ENCODE results near the gene PRR12. TPM values are rescaled to one million over a fixed set of nuclear protein-coding genes. Genes with fewer than 3 reads are reported as not detected.

Gene PRR12
- total RNA-seq, 2 donors from 2014 or later = 12.4 to 24.5 TPM

DNA sequence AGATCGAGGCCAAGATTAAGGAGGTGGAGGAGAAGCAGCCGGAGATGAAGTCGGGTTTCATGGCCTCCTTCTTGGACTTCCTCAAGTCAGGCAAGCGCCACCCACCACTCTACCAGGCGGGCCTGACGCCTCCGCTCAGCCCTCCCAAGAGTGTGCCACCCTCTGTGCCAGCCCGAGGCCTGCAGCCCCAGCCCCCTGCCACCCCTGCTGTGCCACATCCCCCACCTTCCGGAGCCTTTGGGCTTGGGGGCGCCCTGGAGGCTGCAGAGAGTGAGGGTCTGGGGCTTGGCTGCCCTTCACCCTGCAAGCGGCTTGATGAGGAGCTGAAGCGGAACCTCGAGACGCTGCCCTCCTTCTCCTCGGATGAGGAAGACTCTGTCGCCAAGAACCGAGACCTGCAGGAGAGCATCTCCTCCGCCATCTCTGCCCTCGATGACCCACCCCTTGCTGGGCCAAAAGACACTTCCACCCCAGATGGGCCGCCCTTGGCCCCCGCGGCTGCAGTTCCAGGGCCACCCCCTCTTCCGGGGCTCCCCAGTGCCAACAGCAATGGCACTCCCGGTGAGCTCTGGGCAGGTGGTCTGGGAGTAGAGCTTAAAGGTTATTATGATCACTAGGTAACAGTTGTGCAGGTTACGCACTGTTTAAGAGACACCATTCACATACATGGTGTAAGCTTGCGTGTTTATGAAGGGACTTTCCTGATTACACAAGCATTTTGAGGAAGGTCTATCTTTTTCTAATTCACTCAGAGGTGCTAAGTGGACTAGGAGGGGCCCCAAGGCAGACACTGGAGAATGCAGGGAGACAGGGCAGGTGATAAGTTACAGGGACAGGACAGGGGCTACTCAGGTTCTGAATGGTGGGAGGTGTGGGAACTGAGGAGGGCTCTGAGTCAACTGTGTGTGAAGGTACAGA is 8.7 kb downstream of the PRR12 start:
- Histone ChIP-seq H3K4me3 (no peak overlapping the region), H3K36me3 (peaks cover 71% of the 10 kb centered on the region), H3K27ac (no peak overlapping the region), H3K9me3 (no peaks in the 10 kb centered on the region), H3K27me3 (replicated peaks; ENCODE audit: insufficient read depth) (no peaks in the 10 kb centered on the region), H3K4me1 (ENCODE audit: control insufficient read depth in 1 of 2, low read depth in 2 of 2) (no peaks in the 10 kb centered on the region)
- no peak for ATAC-seq (ENCODE audit: insufficient number of reproducible peaks, low FRiP score, low read depth)
- TF ChIP-seq CTCF (IDR thresholded peaks at IDR 0.05) = no peak
- DNase-seq (ENCODE audit: low spot score) = no peak

GRCh38 chr19:49601482-49602038 is 10.6 kb downstream of the PRR12 start:
- ATAC-seq (ENCODE audit: insufficient number of reproducible peaks, low FRiP score, low read depth) (no peak), DNase-seq (ENCODE audit: low spot score) (no peak)
- H3K9me3 ChIP-seq = no peaks in the 10 kb centered on the region
- H3K36me3 ChIP-seq = peaks cover 53% of the 10 kb centered on the region
- no peaks in the 10 kb centered on the region for H3K4me1 ChIP-seq (ENCODE audit: control insufficient read depth in 1 of 2, low read depth in 2 of 2)
- H3K27me3 ChIP-seq (replicated peaks; ENCODE audit: insufficient read depth) = no peaks in the 10 kb centered on the region
- no peak for TF ChIP-seq CTCF (IDR thresholded peaks at IDR 0.05)
- H3K4me3 ChIP-seq = no peak overlapping the region
- H3K27ac ChIP-seq = no peak overlapping the region

DNA sequence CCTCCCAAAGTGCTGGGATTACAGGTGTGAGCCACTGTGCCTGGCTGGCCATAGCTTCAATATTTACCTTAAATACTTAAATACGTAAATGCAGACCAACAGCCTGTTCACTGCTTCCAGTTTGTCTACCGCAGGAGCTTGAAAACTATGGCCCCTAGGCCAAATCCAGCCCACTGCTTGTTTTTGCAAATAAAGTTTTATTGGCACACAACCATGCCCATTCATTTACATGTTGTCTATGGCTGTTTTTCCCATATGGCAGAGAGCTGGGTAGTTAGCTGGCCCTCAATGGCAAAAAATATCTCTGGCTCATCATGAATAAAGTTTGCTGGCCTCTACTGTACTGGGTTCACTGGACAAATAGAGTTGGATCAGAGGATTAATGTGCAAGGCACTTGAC is 11.8 kb downstream of the PRR12 start:
- no peaks in the 10 kb centered on the region for H3K4me1 ChIP-seq (ENCODE audit: control insufficient read depth in 1 of 2, low read depth in 2 of 2)
- no peak overlapping the region for H3K27ac ChIP-seq
- ATAC-seq (ENCODE audit: insufficient number of reproducible peaks, low FRiP score, low read depth) (no peak), DNase-seq (ENCODE audit: low spot score) (no peak)
- H3K9me3 ChIP-seq = no peaks in the 10 kb centered on the region
- H3K36me3 ChIP-seq = peaks cover 65% of the 10 kb centered on the region
- no peak overlapping the region for H3K4me3 ChIP-seq
- TF ChIP-seq CTCF (IDR thresholded peaks at IDR 0.05) = no peak
- no peaks in the 10 kb centered on the region for H3K27me3 ChIP-seq (replicated peaks; ENCODE audit: insufficient read depth)

GRCh38 chr19:49605605-49606004 is 14.6 kb downstream of the PRR12 start:
- no peak for TF ChIP-seq CTCF (IDR thresholded peaks at IDR 0.05)
- Histone ChIP-seq H3K9me3 (no peaks in the 10 kb centered on the region), H3K4me1 (ENCODE audit: control insufficient read depth in 1 of 2, low read depth in 2 of 2) (no peaks in the 10 kb centered on the region), H3K4me3 (no peak overlapping the region), H3K27ac (no peak overlapping the region), H3K27me3 (replicated peaks; ENCODE audit: insufficient read depth) (no peaks in the 10 kb centered on the region), H3K36me3 (peaks cover 60% of the 10 kb centered on the region)
- DNase-seq (ENCODE audit: low spot score) (no peak), ATAC-seq (ENCODE audit: insufficient number of reproducible peaks, low FRiP score, low read depth) (no peak)

GRCh38 chr19:49609499-49610092 is 18.6 kb downstream of the PRR12 start:
- Histone ChIP-seq H3K9me3 (no peaks in the 10 kb centered on the region), H3K27ac (no peak overlapping the region), H3K27me3 (replicated peaks; ENCODE audit: insufficient read depth) (no peaks in the 10 kb centered on the region), H3K4me3 (no peak overlapping the region), H3K4me1 (ENCODE audit: control insufficient read depth in 1 of 2, low read depth in 2 of 2) (peaks cover 0 to 3% of the 10 kb centered on the region in 2 donors), H3K36me3 (peaks cover 42% of the 10 kb centered on the region)
- TF ChIP-seq CTCF (IDR thresholded peaks at IDR 0.05) = no peak
- ATAC-seq (ENCODE audit: insufficient number of reproducible peaks, low FRiP score, low read depth) (no peak), DNase-seq (ENCODE audit: low spot score) (no peak)
